Stomach smooth muscle (tissue), 2 donors: ENCODE measurements around the gene DLX1.
"Not testable (repeated sequence)": the region's sequence is repeated elsewhere in the genome, so short reads cannot be mapped to it uniquely, and the experiment has no call there.

Experiments used
- H3K27ac ChIP-seq: one replicate; pipeline ENCODE4 v1.7.0; 2013; ENCODE audit warnings: mild to moderate bottlenecking, low read length, inconsistent platforms
- H3K27me3 ChIP-seq, 2 donors: one replicate each; pipeline ENCODE4 v1.7.0; 2013; ENCODE audit warnings: low read length in 2 of 2; ENCODE audit not compliant: insufficient read depth in 2 of 2, control insufficient read depth in 1 of 2
- H3K36me3 ChIP-seq, 2 donors: one replicate each; pipeline ENCODE4 v1.7.0; 2013; ENCODE audit warnings: low read length in 2 of 2; ENCODE audit not compliant: control insufficient read depth in 2 of 2, insufficient read depth in 2 of 2
- H3K4me1 ChIP-seq: one replicate; pipeline ENCODE4 v1.7.0; 2013; ENCODE audit warnings: low read length; ENCODE audit not compliant: control insufficient read depth, insufficient read depth
- H3K4me3 ChIP-seq, 2 donors: one replicate each; pipeline ENCODE4 v1.7.0; 2013; ENCODE audit warnings: low read length in 2 of 2
- H3K9ac ChIP-seq, 2 donors: one replicate each; pipeline ENCODE4 v1.7.0; 2013; ENCODE audit warnings: low read length in 2 of 2, mild to moderate bottlenecking in 1 of 2
- H3K9me3 ChIP-seq, 2 donors: one replicate each; pipeline ENCODE4 v1.7.0; 2013; ENCODE audit warnings: low read length in 2 of 2; ENCODE audit not compliant: control insufficient read depth in 2 of 2
- donor health status: healthy.
- donor health status: Pancreatic carcinoma.

DLX1 gene

GRCh38 chr2:172049567-172050120 lies 35.7 kb upstream of the DLX1 start:
- Histone ChIP-seq H3K27me3 (no peaks in the 10 kb centered on the region), H3K4me3 (no peak overlapping the region), H3K36me3 (no peaks in the 10 kb centered on the region), H3K9ac (no peak overlapping the region), H3K9me3 (no peaks in the 10 kb centered on the region), H3K27ac (no peak overlapping the region), H3K4me1 (no peaks in the 10 kb centered on the region)

- Histone ChIP-seq H3K9me3 (no peaks in the 10 kb centered on the region), H3K27ac (no peak overlapping the region), H3K4me3 (no peak overlapping the region), H3K4me1 (no peaks in the 10 kb centered on the region), H3K9ac (no peak overlapping the region), H3K36me3 (no peaks in the 10 kb centered on the region), H3K27me3 (no peaks in the 10 kb centered on the region)
Observed at GRCh38 chr2:172050479-172051125, 34.7 kb upstream of the DLX1 start.

GRCh38 chr2:172052000-172052983 lies 33.0 kb upstream of the DLX1 start:
- Histone ChIP-seq H3K9me3 (no peaks in the 10 kb centered on the region), H3K36me3 (no peaks in the 10 kb centered on the region), H3K4me3 (no peak overlapping the region), H3K27ac (no peak overlapping the region), H3K4me1 (no peaks in the 10 kb centered on the region), H3K9ac (no peak overlapping the region), H3K27me3 (no peaks in the 10 kb centered on the region)

DNA sequence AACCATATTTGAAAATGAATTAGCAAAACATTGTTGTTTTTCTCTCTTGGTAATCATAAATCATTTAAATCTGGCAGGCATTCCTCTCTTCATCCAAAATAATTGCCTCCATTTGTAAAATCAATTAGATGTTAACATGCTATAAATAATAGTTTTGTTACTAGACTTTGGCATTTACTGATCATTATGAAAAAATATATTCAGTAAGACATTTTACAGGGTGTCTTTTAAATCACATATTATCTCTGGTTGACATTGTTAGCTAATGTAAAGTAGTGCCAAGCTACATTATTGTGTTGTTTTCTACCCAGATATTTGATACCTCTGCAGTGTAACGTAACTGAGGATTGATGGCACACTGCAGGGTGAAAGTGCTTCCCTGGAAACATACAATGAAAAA lies 31.8 kb upstream of the DLX1 start:
- Histone ChIP-seq H3K4me3 (no peak overlapping the region), H3K27ac (no peak overlapping the region), H3K36me3 (no peaks in the 10 kb centered on the region), H3K9ac (no peak overlapping the region), H3K9me3 (no peaks in the 10 kb centered on the region), H3K27me3 (no peaks in the 10 kb centered on the region), H3K4me1 (no peaks in the 10 kb centered on the region)

DNA sequence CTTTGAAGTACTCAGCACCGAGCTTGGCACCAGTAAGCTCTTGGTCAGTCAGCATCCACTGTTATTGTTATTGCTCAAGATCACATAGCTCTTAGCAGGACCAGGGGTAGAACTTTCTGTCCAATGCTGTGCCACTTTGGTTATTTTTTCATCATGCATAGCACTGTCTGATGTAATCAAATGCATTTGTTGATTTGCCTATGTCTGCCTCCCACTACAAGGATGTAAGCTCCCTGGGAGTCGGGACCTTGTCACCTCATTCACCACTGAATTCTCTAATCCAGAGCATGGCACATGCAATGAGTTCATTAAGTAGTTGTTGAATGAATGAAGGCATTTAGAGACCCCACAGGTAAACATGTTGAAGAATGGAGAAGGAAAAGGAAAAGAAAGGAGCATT lies 29.0 kb upstream of the DLX1 start:
- H3K4me3 ChIP-seq = no peak overlapping the region
- no peaks in the 10 kb centered on the region for H3K27me3 ChIP-seq
- H3K4me1 ChIP-seq = no peaks in the 10 kb centered on the region
- H3K9me3 ChIP-seq = no peaks in the 10 kb centered on the region
- H3K27ac ChIP-seq = no peak overlapping the region
- no peaks in the 10 kb centered on the region for H3K36me3 ChIP-seq
- no peak overlapping the region for H3K9ac ChIP-seq

DNA sequence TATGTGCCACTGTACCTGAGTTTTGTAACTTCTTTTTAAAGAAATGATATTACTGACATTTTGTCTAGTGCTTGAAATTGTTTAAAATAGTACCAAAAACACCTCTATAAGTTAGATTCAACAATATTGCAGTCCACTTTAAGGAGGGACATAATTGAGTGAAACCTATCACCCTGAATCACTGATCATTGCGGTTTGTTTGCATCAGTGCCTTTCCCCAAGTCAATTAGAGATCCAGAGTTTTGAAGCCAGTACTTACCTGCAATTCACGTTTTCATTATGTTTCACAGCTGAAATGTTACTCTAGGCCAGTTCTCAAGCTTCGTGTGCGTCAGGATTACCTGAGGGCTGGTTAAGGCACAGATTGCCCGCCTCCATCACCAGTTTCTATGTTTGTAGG lies 26.6 kb upstream of the DLX1 start:
- Histone ChIP-seq H3K9ac (no peak overlapping the region), H3K4me1 (no peaks in the 10 kb centered on the region), H3K27ac (no peak overlapping the region), H3K27me3 (no peaks in the 10 kb centered on the region), H3K36me3 (peaks cover 0 to 5% of the 10 kb centered on the region in 2 donors), H3K9me3 (no peaks in the 10 kb centered on the region), H3K4me3 (no peak overlapping the region)

- H3K4me1 ChIP-seq, H3K9me3 ChIP-seq, H3K4me3 ChIP-seq, H3K27me3 ChIP-seq, H3K9ac ChIP-seq, H3K27ac ChIP-seq, H3K36me3 ChIP-seq: not testable (repeated sequence)
Observed at GRCh38 chr2:172060118-172060517, 25.2 kb upstream of the DLX1 start.

DNA sequence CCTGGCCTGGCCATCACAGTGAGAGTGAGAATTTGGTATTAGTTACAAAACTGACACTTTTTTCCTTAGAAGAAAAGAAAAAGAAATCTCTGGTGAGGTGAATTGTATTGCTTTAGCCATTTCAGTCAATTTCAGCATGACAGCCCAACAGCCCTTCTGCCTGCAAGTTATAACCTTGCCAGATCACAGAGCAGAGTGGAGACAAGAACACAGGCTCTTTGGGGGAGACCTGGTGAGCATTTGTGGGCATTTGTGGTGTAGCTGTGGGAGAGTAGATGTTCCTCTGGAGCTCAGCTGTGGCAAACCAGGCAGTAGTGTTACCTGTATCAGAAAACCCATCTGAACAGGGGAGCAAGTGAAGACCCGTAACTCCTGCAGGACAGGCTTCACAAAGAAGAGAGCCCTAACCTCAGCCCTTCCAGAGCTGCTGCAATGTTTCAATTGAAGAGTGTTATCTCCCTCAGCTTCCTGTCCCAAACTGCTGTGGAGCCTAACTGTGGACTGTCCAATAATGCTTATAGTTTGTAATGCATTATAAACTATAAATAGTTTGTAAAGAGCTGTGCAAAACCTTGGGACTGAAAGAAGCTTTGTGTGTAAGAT lies 22.8 kb upstream of the DLX1 start:
- Histone ChIP-seq H3K27ac (no peak overlapping the region), H3K4me3 (no peak overlapping the region), H3K9ac (no peak overlapping the region), H3K9me3 (no peaks in the 10 kb centered on the region), H3K36me3 (peaks cover 0 to 5% of the 10 kb centered on the region in 2 donors), H3K4me1 (no peaks in the 10 kb centered on the region), H3K27me3 (no peaks in the 10 kb centered on the region)

GRCh38 chr2:172063446-172063845 lies 21.9 kb upstream of the DLX1 start:
- Histone ChIP-seq H3K9ac (no peak overlapping the region), H3K27ac (no peak overlapping the region), H3K36me3 (peaks cover 0 to 5% of the 10 kb centered on the region in 2 donors), H3K27me3 (no peaks in the 10 kb centered on the region), H3K9me3 (no peaks in the 10 kb centered on the region), H3K4me3 (no peak overlapping the region), H3K4me1 (no peaks in the 10 kb centered on the region)

DNA sequence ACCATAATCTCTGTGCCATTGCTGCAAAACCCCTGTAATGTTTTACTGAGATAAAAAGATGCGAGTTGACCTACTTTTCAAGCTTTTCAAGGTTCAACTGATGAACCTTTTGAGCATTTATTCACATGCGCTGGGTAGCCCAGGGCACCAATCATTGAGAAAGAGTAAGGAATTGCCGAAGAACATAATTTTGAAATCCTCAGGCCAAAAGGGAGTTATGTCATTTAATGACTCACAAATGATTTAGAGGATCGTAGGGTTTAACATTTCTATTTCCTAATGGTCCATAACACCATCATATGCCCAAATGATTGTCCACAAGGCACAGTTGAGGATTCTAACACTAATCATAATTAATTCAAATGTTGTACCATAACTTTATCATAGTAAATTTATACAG lies 20.2 kb upstream of the DLX1 start:
- Histone ChIP-seq H3K4me3 (no peak overlapping the region), H3K27me3 (no peaks in the 10 kb centered on the region), H3K4me1 (no peaks in the 10 kb centered on the region), H3K27ac (no peak overlapping the region), H3K9ac (no peak overlapping the region), H3K36me3 (peaks cover 0 to 5% of the 10 kb centered on the region in 2 donors), H3K9me3 (no peaks in the 10 kb centered on the region)
